Measurements from ENCODE around the gene OXCT2.

The OXCT2 gene

GRCh38 chr1:39755965-39756659 lies 15.0 kb downstream of the OXCT2 start:
- TF ChIP-seq CTCF (IDR thresholded peaks at IDR 0.05; ENCODE audit: control insufficient read depth, insufficient read depth, low read depth, low read length, missing control alignments): no peak
- DNase-seq (ENCODE audit: low read depth): no peak
- no peak overlapping the region for H3K4me3 ChIP-seq (ENCODE audit: control insufficient read depth, low read depth, low read length)

- no peak for DNase-seq (ENCODE audit: low read depth)
- no peak for TF ChIP-seq CTCF (IDR thresholded peaks at IDR 0.05; ENCODE audit: control insufficient read depth, insufficient read depth, low read depth, low read length, missing control alignments)
These were observed 16.1 kb downstream of the OXCT2 start for GRCh38 chr1:39754906-39755504.

GRCh38 chr1:39754026-39754570 lies 17.1 kb downstream of the OXCT2 start:
- no peak for TF ChIP-seq CTCF (IDR thresholded peaks at IDR 0.05; ENCODE audit: control insufficient read depth, insufficient read depth, low read depth, low read length, missing control alignments)
- DNase-seq (ENCODE audit: low read depth): no peak

More at GRCh38 chr1:39754906-39755504, 16.1 kb downstream of the OXCT2 start:
- H3K4me3 ChIP-seq (ENCODE audit: control insufficient read depth, low read depth, low read length): no peak overlapping the region

GRCh38 chr1:39753132-39754025 lies 17.8 kb downstream of the OXCT2 start:
- TF ChIP-seq CTCF (IDR thresholded peaks at IDR 0.05; ENCODE audit: control insufficient read depth, insufficient read depth, low read depth, low read length, missing control alignments): no peak
- DNase-seq (ENCODE audit: low read depth): no peak
- no peak overlapping the region for H3K4me3 ChIP-seq (ENCODE audit: control insufficient read depth, low read depth, low read length)

More at GRCh38 chr1:39754026-39754570, 17.1 kb downstream of the OXCT2 start:
- no peak overlapping the region for H3K4me3 ChIP-seq (ENCODE audit: control insufficient read depth, low read depth, low read length)

GRCh38 chr1:39752703-39753102 lies 18.4 kb downstream of the OXCT2 start:
- no peak overlapping the region for H3K4me3 ChIP-seq (ENCODE audit: control insufficient read depth, low read depth, low read length)
- no peak for TF ChIP-seq CTCF (IDR thresholded peaks at IDR 0.05; ENCODE audit: control insufficient read depth, insufficient read depth, low read depth, low read length, missing control alignments)
- DNase-seq (ENCODE audit: low read depth): no peak

GRCh38 chr1:39751595-39751994 lies 19.6 kb downstream of the OXCT2 start:
- DNase-seq (ENCODE audit: low read depth): no peak

More at GRCh38 chr1:39751595-39751994, 19.6 kb downstream of the OXCT2 start:
- no peak for TF ChIP-seq CTCF (IDR thresholded peaks at IDR 0.05; ENCODE audit: control insufficient read depth, insufficient read depth, low read depth, low read length, missing control alignments)
- H3K4me3 ChIP-seq (ENCODE audit: control insufficient read depth, low read depth, low read length): no peak overlapping the region
